NCI-H1417 treated with DMSO at 0.1 percent for 48 hours (cell line): ENCODE data around the gene ZNF670.

Experiments used
- DNase-seq: peaks from one replicate; lab custom pipeline; 2025; lab: John Stamatoyannopoulos, UW

ZNF670 gene

DNA sequence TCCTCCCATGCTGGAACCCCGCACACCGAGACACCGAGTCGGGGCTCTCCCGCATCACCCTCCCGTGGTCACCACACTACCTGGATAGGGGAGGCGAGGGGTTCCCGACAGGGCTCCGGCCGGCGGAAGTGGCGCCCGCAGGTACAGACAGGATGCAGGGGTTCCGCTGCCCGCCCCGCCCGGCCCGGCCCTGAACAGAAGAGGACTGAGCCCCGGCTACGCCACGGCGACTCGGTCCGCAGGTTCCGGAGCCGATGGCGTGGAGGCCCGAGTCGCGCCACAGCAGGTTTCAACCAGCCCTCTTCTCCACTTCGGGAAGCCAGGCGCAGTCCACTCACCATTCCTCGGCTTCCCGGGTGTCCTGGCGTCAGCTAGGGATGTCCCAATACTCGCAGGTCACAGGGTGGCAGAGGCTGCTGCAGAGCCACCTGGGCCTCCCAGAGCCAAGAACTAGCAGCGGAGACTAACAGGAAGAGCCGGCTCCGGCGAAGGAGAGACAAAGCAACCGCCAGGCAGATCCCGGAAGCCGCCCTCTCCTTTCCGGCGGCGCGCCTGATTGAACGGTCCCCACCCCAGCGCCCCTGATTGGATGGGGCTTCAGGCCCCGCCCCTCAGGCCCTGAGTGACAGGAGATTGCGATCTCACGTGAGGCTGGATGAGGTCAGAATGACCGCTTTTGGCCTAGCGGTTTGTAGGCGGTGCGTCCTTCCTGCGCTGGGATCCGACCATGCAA, 25.4 kb upstream of the ZNF670 start, which contains the start of gene ZNF669:
TSS of gene ZNF669 (minus strand) at position 498 of the 733 bp plus-strand sequence. CDS start at position 341, 157 bp downstream.
- peak; percentile 76 for DNase-seq

DNA sequence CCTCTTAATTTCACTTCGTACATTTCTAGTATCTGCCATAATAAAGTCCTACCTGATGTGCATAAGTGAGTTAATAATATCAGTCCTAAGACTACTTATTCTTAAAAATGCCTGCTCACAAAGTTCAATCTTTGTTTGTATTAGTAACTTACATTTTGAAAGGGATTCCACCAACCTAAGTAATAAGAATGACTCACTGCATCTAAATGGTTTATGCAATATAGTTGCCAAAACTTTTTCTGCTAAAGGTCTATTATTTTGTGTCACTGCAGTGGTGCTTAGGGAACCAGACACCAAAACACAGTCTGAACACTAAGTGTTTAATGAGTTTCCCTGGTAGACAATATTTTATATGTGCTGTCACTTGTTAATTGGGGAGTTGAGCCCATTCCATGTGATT, 23.8 kb upstream of the ZNF670 start:
- DNase-seq, result no peak

GRCh38 chr1:247100676-247101279, 22.2 kb upstream of the ZNF670 start:
- no peak for DNase-seq

DNA sequence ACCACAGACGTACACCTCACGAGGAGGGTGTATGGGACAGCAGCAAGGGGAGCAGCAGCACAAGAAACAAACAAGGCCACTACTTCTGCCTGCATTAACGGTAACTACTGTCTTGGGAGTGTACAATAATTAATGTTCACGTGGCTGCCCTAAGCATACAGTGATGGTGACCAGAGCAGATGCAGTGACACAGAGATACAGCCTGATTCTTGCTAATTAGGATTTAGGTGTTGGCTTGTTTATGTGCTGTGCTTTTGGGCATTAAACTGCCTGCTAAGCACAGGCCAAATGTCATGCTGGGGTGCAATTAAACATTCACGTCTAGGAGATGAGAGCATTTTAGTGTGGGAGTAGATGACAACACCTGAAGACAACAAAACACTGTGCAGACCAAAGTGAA, 18.3 kb upstream of the ZNF670 start:
- no peak for DNase-seq

GRCh38 chr1:247096544-247096943, 17.9 kb upstream of the ZNF670 start:
- no peak for DNase-seq

DNA sequence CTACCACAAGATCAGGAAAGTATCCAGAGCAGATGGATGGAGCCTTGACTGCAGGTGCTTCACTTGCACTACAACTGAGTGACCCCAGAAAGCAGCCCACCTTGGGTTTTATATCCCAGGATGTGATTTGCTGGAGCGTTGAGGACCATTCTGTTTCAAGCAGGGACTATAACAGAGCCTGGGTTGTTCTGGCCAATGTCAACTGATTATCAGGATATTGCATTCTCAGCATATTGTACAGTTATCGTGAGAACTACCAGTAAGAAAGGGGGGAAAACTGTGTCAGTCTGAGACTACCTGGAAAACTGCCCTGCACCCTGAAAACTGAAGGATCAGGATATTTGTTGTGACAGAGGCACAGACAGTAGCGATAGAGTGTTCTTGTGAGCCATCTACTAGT, 17.5 kb upstream of the ZNF670 start:
- no peak for DNase-seq

DNA sequence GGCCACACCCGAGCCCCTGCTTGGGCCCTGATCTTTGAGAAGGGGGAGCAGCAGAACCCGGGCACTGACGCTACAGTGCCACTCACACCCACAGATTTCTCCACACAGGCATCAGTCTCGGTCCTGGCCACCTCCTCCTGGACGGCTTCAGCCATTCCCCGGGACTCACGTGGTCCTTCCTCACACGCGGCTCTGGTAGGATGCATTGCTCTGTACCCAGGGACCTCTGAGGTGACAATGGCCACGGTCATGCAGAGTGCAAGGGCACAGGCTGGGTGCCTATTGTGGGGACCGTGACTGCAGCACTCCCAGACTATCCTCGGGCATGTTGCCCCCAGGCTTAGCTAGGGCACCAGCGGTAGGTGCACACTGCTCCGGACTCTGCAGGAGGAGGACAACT, 11.8 kb upstream of the ZNF670 start:
- DNase-seq, result no peak

GRCh38 chr1:247089616-247090375, 11.2 kb upstream of the ZNF670 start:
- no peak for DNase-seq

DNA sequence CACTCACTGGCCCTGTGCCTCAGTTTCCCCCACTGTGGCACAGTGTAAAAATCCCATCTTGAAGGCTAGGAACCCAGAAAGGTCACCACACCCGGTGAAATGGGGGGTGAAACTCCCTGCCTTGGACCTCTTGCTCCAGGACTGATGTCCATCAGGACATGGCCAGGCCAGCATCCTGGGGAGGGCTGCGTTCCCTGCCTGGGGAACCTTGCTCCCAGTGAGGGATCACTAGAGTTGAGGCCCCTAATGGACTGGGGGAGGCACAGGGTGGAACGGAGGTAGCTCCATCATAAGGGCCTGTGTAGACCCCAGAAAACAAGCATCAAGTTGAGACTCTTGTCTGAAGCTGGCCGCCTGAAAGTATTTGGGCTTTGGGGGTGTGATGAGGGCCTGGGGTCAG, 10.4 kb upstream of the ZNF670 start:
- no peak for DNase-seq

DNA sequence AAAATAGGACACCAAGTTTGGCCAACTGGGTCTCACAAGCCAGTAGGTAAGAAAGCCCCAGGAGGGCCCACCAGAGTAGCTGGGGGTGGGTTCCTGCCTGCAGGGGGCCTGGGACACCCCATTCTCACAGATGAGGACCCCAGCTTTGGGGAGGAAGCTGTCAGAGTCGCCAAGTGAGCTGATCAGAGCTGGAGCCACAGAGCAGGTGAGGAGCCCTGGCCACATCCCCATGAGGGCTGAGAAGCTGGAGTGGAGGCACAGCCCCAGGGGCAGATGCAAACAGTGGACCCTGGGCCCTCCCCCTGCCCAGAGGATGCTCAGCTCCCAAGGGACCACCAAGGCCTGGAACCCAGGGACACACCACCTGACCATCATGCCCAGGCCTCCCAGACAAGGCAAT, 8.6 kb upstream of the ZNF670 start:
- DNase-seq, result no peak

- no peak for DNase-seq
These were observed 6.7 kb upstream of the ZNF670 start for GRCh38 chr1:247085310-247085709.

- DNase-seq, result no peak
These were observed 6.2 kb upstream of the ZNF670 start for GRCh38 chr1:247084771-247085170.

DNA sequence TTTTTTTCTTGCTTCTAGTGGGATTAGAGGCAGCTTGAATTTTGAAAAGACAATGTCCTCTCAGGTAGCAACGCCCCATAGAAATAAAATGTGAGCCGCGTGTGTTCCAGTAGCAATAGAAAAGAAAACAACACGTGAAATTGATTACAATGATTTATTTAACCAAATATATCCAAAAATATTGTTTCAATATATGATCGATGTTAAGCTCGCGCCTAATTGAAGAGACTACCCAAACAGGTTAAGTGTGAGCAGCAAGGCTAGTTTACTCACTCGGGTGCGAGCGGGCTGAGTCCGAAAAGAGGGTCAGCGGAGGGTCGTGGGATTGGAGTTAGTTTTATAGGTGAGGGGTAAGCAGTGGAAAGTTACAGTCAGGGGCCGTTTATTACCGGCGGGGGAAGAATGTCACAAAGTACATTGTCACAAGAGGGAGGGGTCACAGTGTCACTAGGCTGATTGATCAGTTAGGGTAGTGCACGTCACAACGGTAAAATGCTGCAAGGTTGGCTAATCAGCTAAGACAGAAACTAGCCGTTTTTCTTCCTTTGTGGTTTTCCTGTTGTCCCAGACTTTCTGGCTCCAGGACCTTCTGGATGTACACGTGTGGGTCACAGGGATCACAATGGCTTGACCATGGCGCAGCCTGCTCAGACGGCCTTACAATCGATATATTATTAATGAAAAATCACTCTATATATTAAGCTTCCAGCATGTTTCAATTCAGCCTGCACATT, 697 bp upstream of the ZNF670 start:
- no peak for DNase-seq

- no peak for DNase-seq
These were observed 744 bp downstream of the ZNF670 start for GRCh38 chr1:247077876-247078257.

DNA sequence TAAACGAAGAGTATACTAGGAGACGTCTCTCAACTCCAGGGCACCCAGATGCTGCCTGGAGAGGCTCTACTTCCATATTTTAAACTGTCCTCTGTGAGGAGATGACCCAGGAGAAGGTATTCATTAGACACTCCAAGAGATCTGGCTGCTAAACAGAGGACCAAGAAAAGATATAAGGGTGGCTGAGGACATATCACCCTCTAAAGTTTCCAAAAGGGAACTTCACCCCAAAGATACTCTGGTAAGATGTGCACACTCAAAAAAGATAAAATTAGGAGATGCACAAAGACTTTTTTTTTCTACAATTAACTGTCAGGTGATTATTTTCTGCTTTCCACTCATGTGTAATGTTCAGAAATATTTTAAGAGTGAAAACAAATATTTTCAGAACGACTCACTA, 1.4 kb downstream of the ZNF670 start:
- no peak for DNase-seq

DNA sequence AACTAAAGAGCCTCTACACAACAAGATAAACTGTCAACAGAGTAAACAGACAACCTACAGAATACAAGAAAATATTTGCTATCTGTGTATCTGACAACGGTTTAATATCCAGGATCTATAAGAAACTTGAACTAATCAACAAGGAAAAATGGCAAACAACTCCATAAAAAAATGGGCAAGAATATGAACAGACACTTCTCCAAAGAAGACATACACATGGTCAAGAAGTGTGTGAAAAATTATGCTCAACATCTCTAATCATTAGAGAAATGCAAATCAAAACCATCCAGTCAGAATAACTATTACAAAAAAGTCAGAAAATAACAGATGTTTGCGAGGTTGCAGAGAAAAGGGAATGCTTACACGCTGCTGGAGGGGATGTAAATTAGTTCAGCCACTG, 8.0 kb downstream of the ZNF670 start:
- no peak for DNase-seq

DNA sequence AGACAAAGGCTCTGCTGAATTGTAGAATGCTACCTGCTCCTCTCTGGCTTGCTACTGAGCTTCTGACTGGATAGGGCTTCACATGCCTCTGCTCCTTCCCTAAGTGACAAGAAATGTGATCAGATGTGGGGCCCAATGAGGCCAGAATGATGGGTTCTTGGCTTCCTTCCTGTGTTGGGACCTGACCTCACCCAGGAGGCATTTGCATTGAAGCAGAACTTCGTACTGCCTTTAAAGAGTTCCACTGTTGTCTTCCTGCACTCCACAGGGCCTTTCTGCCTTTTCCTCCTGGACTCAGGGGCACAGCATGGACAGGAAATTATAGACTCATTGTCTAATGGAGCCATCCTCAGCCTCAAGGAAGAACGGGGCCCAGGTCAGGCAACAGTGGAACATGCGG, 14.3 kb downstream of the ZNF670 start:
- no peak for DNase-seq

- DNase-seq, result no peak
These were observed 17.8 kb downstream of the ZNF670 start for GRCh38 chr1:247060771-247061170.

DNA sequence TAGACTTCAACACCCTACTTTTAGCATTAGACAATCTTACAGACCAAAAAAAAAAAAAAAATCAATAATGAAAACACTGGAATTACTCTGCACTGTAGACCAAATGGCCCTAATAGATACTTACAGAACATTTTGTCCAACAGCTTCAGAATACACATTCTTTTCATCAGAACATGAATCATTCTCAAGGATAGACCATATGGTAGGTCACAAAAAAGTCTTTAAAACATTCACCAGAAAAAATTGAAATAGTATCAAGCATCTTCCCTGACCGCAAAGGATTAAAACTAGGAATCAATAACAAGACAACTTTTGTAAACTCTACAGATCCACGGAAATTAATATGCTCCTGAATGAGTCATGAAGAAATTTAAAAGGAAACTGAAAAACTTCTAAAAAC, 22.5 kb downstream of the ZNF670 start:
- no peak for DNase-seq

DNA sequence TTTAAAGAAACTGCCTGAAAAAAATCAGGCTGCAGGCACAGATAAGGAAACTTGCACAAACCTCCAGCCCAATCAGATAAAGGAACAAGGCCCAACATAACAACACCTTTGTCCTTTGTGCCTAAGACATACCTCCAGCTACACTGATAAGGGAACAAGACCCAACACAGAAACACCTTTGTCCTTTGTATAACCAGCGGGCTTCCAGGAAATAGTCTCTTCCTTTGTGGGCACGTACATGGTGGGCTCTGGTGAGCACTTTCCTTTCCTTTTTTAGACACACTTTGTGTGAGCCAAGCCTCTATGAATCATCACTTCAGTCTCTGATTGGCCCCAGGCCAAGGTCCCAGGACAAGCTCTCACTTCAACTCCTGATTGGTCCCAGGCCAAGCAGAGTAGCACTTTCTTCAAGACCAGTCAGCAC, 23.6 kb downstream of the ZNF670 start:
- DNase-seq, result no peak

DNA sequence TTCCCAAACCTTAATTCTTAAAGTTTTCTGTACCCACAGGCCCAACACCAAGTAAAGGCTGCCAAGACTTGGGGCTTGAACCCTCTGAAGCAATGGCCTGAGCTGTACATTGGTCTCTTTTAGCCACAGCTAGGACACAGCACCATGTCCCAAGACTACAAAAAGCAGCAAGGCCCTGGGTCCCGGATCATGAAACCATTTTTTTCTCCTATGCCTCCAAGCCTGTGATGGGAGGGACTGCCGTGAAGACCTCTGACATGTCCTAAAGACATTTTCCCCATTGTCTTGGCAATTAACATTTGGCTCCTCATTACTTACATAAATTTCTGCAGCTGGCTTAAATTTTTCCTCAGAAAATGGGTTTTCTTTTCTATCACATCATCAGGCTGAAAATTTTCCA, 30.9 kb downstream of the ZNF670 start:
- no peak for DNase-seq

GRCh38 chr1:247047260-247047659, 31.4 kb downstream of the ZNF670 start:
- no peak for DNase-seq
